Endothelial cell of umbilical vein (primary cell): Measurements from ENCODE around the gene CYP4F8. TPM values are rescaled to one million over a fixed set of nuclear protein-coding genes. Genes with fewer than 3 reads are reported as not detected.

ENCODE experiments used
- BruUV-seq: library from RNA; stranded (reverse); fragments of 400-500 nt; replicated peaks from 2 replicates; lab custom pipeline; 2021; lab: Mats Ljungman, UMichigan
- CTCF ChIA-PET: fragments of 300-600, 350-600 bp; sonication (Branson Sonifier 250); formaldehyde crosslinking; loops from one replicate; lab custom pipeline; 2021; ENCODE audit warnings: antibody characterized with exemption, inconsistent platforms; lab: Charles Lee
- POLR2A ChIA-PET: fragments of 300-600, 350-600 bp; sonication (Branson Sonifier 250); formaldehyde crosslinking; loops from one replicate; lab custom pipeline; 2021; ENCODE audit warnings: antibody characterized with exemption, inconsistent platforms; lab: Charles Lee
- DNase-seq: peaks from one replicate; pipeline ENCODE4 v3.0.0-alpha.2; 2011; ENCODE audit warnings: low read depth, low spot score
- FAIRE-seq: peaks from 2 replicates; lab custom pipeline; 2011; peaks lifted over from hg19 to GRCh38; lab: Jason Lieb, UNC
- H2AFZ ChIP-seq: 2 replicates; pipeline ENCODE4 v1.6.0; 2012; ENCODE audit warnings: low read depth, low read length, control low read depth, inconsistent platforms
- H3K27ac ChIP-seq: 2 replicates; pipeline ENCODE4 v1.5.1; 2011; ENCODE audit warnings: low read depth, mild to moderate bottlenecking, control low read depth, low read length, moderate library complexity; ENCODE audit not compliant: insufficient read depth
- H3K27me3 ChIP-seq, 2 experiments: 2 replicates each; pipeline versions ENCODE4 v1.6.0 to v1.6.1; 2011; ENCODE audit warnings: low read length in 2 of 2, mixed read lengths in 1 of 2; ENCODE audit not compliant: control insufficient read depth in 2 of 2, insufficient read depth in 2 of 2
- H3K36me3 ChIP-seq, 2 experiments: 2 replicates in 1 of 2; 3 replicates in 1 of 2; pipeline ENCODE4 v1.5.1; 2011; ENCODE audit warnings: low read length in 2 of 2, mild to moderate bottlenecking in 1 of 2, moderate library complexity in 1 of 2; ENCODE audit not compliant: control insufficient read depth in 2 of 2, insufficient read depth in 2 of 2; ENCODE audit errors: extremely low read depth in 1 of 2
- H3K4me1 ChIP-seq: 3 replicates; pipeline ENCODE4 v1.5.1; 2011; ENCODE audit warnings: mild to moderate bottlenecking, low read length; ENCODE audit not compliant: control insufficient read depth, insufficient read depth; ENCODE audit errors: extremely low read depth
- H3K4me2 ChIP-seq: 2 replicates; pipeline ENCODE4 v1.6.1; 2011; ENCODE audit warnings: low read length, control low read depth, mixed read lengths; ENCODE audit not compliant: insufficient read depth
- H3K4me3 ChIP-seq, 3 experiments: fragments of 200-600 bp in 1 of 3; sonication (generic), shearing (Covaris generic) in 1 of 3; replicated peaks in 1 of 3; 2 replicates each; pipeline ENCODE4 v1.5.1; 2011 to 2016; ENCODE audit warnings: control low read depth in 3 of 3, low read length in 3 of 3, mild to moderate bottlenecking in 2 of 3, inconsistent platforms in 1 of 3, low read depth in 1 of 3, moderate library complexity in 1 of 3; ENCODE audit not compliant: insufficient read depth in 1 of 3
- H3K79me2 ChIP-seq: 2 replicates; pipeline ENCODE4 v1.6.0; 2012; ENCODE audit warnings: low read length, inconsistent platforms; ENCODE audit not compliant: control insufficient read depth, insufficient read depth
- H3K9ac ChIP-seq: replicated peaks from 2 replicates; pipeline ENCODE3; 2011; ENCODE audit warnings: low read length, control low read depth; ENCODE audit not compliant: insufficient read depth; ENCODE audit errors: extremely low read depth
- H3K9me1 ChIP-seq: replicated peaks from 3 replicates; pipeline ENCODE4 v1.6.0; 2011; ENCODE audit warnings: mild to moderate bottlenecking, low read length; ENCODE audit not compliant: control insufficient read depth, insufficient read depth; ENCODE audit errors: extremely low read depth
- H3K9me3 ChIP-seq: replicated peaks from 2 replicates; pipeline ENCODE4 v1.5.1; 2012; ENCODE audit warnings: low read length, inconsistent platforms; ENCODE audit not compliant: control insufficient read depth, insufficient read depth
- H4K20me1 ChIP-seq: replicated peaks from 2 replicates; pipeline ENCODE3; 2011; ENCODE audit warnings: mild to moderate bottlenecking, low read length; ENCODE audit not compliant: control insufficient read depth, insufficient read depth; ENCODE audit errors: extremely low read depth
- FOS ChIP-seq: IDR thresholded peaks from 2 replicates; pipeline ENCODE4 v1.6.1; 2011; ENCODE audit warnings: mild to moderate bottlenecking, low read length, moderate library complexity, borderline replicate concordance; ENCODE audit not compliant: insufficient read depth
- GATA2 ChIP-seq: IDR thresholded peaks from 2 replicates; pipeline ENCODE4 v1.7.0; 2011; ENCODE audit warnings: low read depth, mild to moderate bottlenecking, moderate library complexity, mixed read lengths, low read length; ENCODE audit not compliant: insufficient read length, insufficient read depth
- POLR2A ChIP-seq: IDR thresholded peaks from 2 replicates; pipeline ENCODE4 v1.6.1; 2012; ENCODE audit warnings: low read depth, mild to moderate bottlenecking, control low read depth, low read length
- POLR2AphosphoS5 ChIP-seq: IDR thresholded peaks from 2 replicates; pipeline ENCODE4 v1.6.1; 2012; ENCODE audit warnings: low read depth, mild to moderate bottlenecking, control low read depth, low read length, moderate library complexity; ENCODE audit not compliant: insufficient read depth
- dilution Hi-C: fragments of 300-500 bp; cut with MboI; formaldehyde crosslinking; loops from one replicate; pipeline ENCODE4 v1.15.0; 2019; ENCODE audit warnings: low sequenced_read_pairs; ENCODE audit not compliant: extremely low pct_ligation_motif_present
- intact Hi-C: fragments of 100-400 bp; cut with micrococcal nuclease; formaldehyde crosslinking; loops from one replicate; pipeline ENCODE4 v1.10.0; 2022
- polyA plus RNA-seq, 4 experiments: library from polyadenylated mRNA; depleted of rRNA in 3 of 4; stranded (reverse) in 3 of 4; unstranded in 1 of 4; fragments of >200 nt; gene quantifications; 2 replicates each; pipeline versions ENCODE4 v1.2.1 to v1.2.3, GENCODE V29; 2011 to 2012; ENCODE audit warnings: missing spikeins in 1 of 4
- total RNA-seq: library from RNA; stranded (reverse); gene quantifications from 2 replicates; pipeline ENCODE4 v1.2.3, GENCODE V29; 2021
- TF ChIP-seq, protein P1 (sequence below), 2 donors: IDR thresholded peaks; 1 replicate in 1 of 2; 2 replicates in 1 of 2; pipeline ENCODE4 v1.5.1; 2011; ENCODE audit warnings: low read length in 2 of 2, mild to moderate bottlenecking in 2 of 2, moderate library complexity in 2 of 2, control low read depth in 1 of 2, inconsistent platforms in 1 of 2, low read depth in 1 of 2; ENCODE audit not compliant: insufficient read depth in 1 of 2; ENCODE audit errors: extremely low read depth in 1 of 2
- TF ChIP-seq, protein P2 (sequence below): IDR thresholded peaks from 2 replicates; pipeline ENCODE4 v1.6.1; 2011; ENCODE audit not compliant: insufficient read depth, insufficient read length

The CYP4F8 gene
- total and polyA plus RNA-seq, 2 donors (not counting 3 experiments of a cell fraction or from before 2014, with no cell fraction given), result not detected

DNA sequence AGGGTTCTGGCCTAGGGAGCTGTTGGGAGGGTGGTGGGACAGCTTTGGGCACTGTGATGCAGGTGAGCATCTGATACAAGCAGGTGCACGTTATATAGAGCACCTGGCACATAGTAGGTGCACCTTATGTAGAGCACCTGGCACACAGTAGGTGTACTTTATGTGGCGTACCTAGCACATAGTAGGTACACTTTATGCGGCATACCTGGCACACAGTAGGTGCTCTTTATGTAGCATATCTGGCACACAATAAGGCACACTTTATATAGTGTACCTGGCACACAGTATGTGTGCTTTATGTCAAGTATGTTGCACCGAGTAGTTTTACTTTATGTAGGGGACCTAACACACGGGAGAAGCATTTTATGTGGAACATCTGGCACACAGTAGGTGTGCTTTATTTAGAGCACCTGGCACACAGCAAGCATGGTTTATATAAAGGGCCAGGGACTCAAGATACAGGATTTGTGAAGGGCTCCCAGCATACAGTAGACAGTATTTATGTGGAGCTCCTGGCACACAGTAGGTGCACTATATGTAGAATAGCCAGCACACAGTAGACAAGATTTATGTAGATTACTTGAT is 56.3 kb downstream of the CYP4F8 start:
- Histone ChIP-seq H4K20me1 (no peaks in the 10 kb centered on the region), H3K79me2 (no peaks in the 10 kb centered on the region), H3K36me3 (no peaks in the 10 kb centered on the region), H2AFZ (no peak overlapping the region), H3K27me3 (no peaks in the 10 kb centered on the region), H3K4me3 (no peak overlapping the region), H3K9me1 (no peaks in the 10 kb centered on the region), H3K9me3 (no peaks in the 10 kb centered on the region), H3K27ac (no peak overlapping the region), H3K4me2 (no peak overlapping the region), H3K4me1 (no peaks in the 10 kb centered on the region), H3K9ac (no peak overlapping the region)
- CTCF ChIA-PET, result no interaction called here
- TF ChIP-seq, protein P1, sequence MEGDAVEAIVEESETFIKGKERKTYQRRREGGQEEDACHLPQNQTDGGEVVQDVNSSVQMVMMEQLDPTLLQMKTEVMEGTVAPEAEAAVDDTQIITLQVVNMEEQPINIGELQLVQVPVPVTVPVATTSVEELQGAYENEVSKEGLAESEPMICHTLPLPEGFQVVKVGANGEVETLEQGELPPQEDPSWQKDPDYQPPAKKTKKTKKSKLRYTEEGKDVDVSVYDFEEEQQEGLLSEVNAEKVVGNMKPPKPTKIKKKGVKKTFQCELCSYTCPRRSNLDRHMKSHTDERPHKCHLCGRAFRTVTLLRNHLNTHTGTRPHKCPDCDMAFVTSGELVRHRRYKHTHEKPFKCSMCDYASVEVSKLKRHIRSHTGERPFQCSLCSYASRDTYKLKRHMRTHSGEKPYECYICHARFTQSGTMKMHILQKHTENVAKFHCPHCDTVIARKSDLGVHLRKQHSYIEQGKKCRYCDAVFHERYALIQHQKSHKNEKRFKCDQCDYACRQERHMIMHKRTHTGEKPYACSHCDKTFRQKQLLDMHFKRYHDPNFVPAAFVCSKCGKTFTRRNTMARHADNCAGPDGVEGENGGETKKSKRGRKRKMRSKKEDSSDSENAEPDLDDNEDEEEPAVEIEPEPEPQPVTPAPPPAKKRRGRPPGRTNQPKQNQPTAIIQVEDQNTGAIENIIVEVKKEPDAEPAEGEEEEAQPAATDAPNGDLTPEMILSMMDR (IDR thresholded peaks at IDR 0.05; ENCODE audit: extremely low read depth in 1 of 2, insufficient read depth in 1 of 2, low read depth in 1 of 2, low read length in 2 of 2), result no peak
- no peak for TF ChIP-seq GATA2
- TF ChIP-seq FOS, result no peak
- TF ChIP-seq, protein P2, sequence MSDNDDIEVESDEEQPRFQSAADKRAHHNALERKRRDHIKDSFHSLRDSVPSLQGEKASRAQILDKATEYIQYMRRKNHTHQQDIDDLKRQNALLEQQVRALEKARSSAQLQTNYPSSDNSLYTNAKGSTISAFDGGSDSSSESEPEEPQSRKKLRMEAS, result no peak
- no peak for TF ChIP-seq POLR2A
- TF ChIP-seq POLR2AphosphoS5, result no peak
- no peak for DNase-seq
- FAIRE-seq, result no peak
- dilution Hi-C loops, result no loop called here
- BruUV-seq, result no TSS peak
- intact Hi-C loops, result no loop called here
- POLR2A ChIA-PET, result no interaction called here
